Measurements from ENCODE around the gene TSPAN32. TPM values are rescaled to one million over a fixed set of nuclear protein-coding genes. Genes with fewer than 3 reads are reported as not detected.

TSPAN32 gene
- polyA plus RNA-seq, 1 experiment: 0.14 TPM

GRCh38 chr11:2294926-2295290 is 6.9 kb upstream of the TSPAN32 start:
- Histone ChIP-seq H3K9me3 (ENCODE audit: control insufficient read depth, insufficient read depth, low read length) (no peaks in the 10 kb centered on the region; the same call in 1 of the 2 replicates), H3K27ac (ENCODE audit: low read depth, low read length) (no peak overlapping the region), H3K27me3 (ENCODE audit: control insufficient read depth, insufficient read depth, low read length) (peaks cover 21% of the 10 kb centered on the region), H3K4me3 (ENCODE audit: low read depth, low read length) (no peak overlapping the region)
- CTCF ChIA-PET: no interaction called here
- no peak for DNase-seq (ENCODE audit: low read depth, low spot score)
- no peak for TF ChIP-seq CTCF (IDR thresholded peaks at IDR 0.05; ENCODE audit: low read depth, low read length)
- POLR2A ChIA-PET: no interaction called here

GRCh38 chr11:2295971-2296912 is 5.6 kb upstream of the TSPAN32 start:
- no peak for TF ChIP-seq CTCF (IDR thresholded peaks at IDR 0.05; ENCODE audit: low read depth, low read length)
- Histone ChIP-seq H3K27me3 (ENCODE audit: control insufficient read depth, insufficient read depth, low read length) (peaks cover 21% of the 10 kb centered on the region), H3K4me3 (ENCODE audit: low read depth, low read length) (no peak overlapping the region), H3K9me3 (ENCODE audit: control insufficient read depth, insufficient read depth, low read length) (no peaks in the 10 kb centered on the region), H3K27ac (ENCODE audit: low read depth, low read length) (no peak overlapping the region)
- ChIA-PET CTCF (no interaction called here), POLR2A (no interaction called here)
- DNase-seq (ENCODE audit: low read depth, low spot score): no peak

- no peak for TF ChIP-seq CTCF (IDR thresholded peaks at IDR 0.05; ENCODE audit: low read depth, low read length)
- Histone ChIP-seq H3K27me3 (ENCODE audit: control insufficient read depth, insufficient read depth, low read length) (peaks cover 21% of the 10 kb centered on the region), H3K27ac (ENCODE audit: low read depth, low read length) (no peak overlapping the region), H3K9me3 (ENCODE audit: control insufficient read depth, insufficient read depth, low read length) (no peaks in the 10 kb centered on the region), H3K4me3 (ENCODE audit: low read depth, low read length) (no peak overlapping the region)
- CTCF ChIA-PET: no interaction called here
- no peak for DNase-seq (ENCODE audit: low read depth, low spot score)
- POLR2A ChIA-PET: interaction anchor here (0.5 kb wide), 1 partner anchor 103 kb away, joined by 3 read pairs; the partner anchor contains the start of gene TSSC4
Measured at GRCh38 chr11:2296913-2297622, 4.7 kb upstream of the TSPAN32 start.

GRCh38 chr11:2297623-2298030 is 4.2 kb upstream of the TSPAN32 start:
- no peak for TF ChIP-seq CTCF (IDR thresholded peaks at IDR 0.05; ENCODE audit: low read depth, low read length)
- H3K27ac ChIP-seq (ENCODE audit: low read depth, low read length): no peak overlapping the region
- no peak overlapping the region for H3K4me3 ChIP-seq (ENCODE audit: low read depth, low read length)
- H3K27me3 ChIP-seq (ENCODE audit: control insufficient read depth, insufficient read depth, low read length): peaks cover 21% of the 10 kb centered on the region
- ChIA-PET CTCF (no interaction called here), POLR2A (interaction anchor here (0.5 kb wide), 1 partner anchor 103 kb away, joined by 3 read pairs; the partner anchor contains the start of gene TSSC4)
- H3K9me3 ChIP-seq (ENCODE audit: control insufficient read depth, insufficient read depth, low read length): no peaks in the 10 kb centered on the region
- DNase-seq (ENCODE audit: low read depth, low spot score): no peak

Data from AG04450 (cell line).